ENCODE data around the gene KIF2C.
"Not testable (repeated sequence)": the region's sequence is repeated elsewhere in the genome, so short reads cannot be mapped to it uniquely, and the experiment has no call there.

Gene KIF2C

GRCh38 chr1:44799770-44800584 is 60.3 kb downstream of the KIF2C start, which contains the start of gene PLK3:
TSS of gene PLK3 (plus strand) at chr1:44800377. CDS start at chr1:44800464, 87 bp downstream.
- peak; percentile 98 to 100 for DNase-seq

DNA sequence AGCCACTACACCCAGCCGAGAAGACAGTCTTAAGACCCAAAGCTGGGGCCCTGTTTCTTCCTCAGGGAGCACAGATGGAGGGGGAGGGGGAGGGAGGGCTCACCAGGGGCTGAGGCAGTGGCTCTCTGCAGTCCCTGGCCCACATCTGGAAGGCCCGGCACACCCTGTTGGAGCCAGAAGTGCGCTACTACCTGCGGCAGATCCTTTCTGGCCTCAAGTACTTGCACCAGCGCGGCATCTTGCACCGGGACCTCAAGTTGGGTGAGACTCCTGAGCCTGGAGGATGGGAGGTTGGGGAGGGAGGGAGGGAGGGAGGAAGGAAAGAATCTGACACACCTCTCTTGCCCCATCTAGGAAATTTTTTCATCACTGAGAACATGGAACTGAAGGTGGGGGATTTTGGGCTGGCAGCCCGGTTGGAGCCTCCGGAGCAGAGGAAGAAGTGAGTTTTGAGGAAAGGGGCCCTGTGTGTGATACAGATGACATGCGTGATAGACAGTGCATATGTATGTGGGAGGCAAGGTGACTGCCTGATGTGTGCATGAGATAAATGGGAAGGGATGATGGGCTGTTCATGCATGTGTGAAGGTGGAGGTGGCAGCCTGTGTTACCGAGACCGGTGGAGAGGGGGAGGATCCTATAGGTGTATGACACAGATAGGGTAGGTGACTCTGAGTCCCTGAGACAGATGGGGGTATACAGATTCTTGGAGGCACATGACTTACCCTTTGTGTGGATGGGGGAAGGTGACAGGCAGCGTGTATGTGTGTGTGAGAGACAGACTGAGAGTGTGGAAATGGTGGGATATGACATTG is 62.1 kb downstream of the KIF2C start:
- no peak for DNase-seq

- DNase-seq = no peak
These were observed 62.8 kb downstream of the KIF2C start for GRCh38 chr1:44802306-44803061.

DNA sequence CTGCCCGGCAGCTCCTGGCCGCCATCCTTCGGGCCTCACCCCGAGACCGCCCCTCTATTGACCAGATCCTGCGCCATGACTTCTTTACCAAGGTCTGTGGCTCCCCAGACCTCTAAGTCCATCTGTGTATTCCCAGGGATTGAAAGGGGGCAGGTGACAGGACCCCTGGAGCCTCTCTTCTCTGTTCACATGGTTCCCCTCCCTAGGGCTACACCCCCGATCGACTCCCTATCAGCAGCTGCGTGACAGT is 63.4 kb downstream of the KIF2C start:
- no peak for DNase-seq

GRCh38 chr1:44803312-44804095 is 63.9 kb downstream of the KIF2C start:
- no peak for DNase-seq

DNA sequence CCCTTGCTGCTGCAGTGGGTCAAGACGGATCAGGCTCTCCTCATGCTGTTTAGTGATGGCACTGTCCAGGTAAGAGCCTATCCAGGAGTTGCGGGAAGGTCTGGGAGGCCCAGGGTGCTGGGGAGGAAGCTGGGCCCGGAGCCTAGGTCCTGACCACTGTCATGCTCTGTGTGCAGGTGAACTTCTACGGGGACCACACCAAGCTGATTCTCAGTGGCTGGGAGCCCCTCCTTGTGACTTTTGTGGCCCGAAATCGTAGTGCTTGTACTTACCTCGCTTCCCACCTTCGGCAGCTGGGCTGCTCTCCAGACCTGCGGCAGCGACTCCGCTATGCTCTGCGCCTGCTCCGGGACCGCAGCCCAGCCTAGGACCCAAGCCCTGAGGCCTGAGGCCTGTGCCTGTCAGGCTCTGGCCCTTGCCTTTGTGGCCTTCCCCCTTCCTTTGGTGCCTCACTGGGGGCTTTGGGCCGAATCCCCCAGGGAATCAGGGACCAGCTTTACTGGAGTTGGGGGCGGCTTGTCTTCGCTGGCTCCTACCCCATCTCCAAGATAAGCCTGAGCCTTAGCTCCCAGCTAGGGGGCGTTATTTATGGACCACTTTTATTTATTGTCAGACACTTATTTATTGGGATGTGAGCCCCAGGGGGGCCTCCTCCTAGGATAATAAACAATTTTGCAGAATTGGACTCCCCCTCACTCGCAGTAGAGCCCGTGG is 65.8 kb downstream of the KIF2C start:
- DNase-seq = no peak

DNA sequence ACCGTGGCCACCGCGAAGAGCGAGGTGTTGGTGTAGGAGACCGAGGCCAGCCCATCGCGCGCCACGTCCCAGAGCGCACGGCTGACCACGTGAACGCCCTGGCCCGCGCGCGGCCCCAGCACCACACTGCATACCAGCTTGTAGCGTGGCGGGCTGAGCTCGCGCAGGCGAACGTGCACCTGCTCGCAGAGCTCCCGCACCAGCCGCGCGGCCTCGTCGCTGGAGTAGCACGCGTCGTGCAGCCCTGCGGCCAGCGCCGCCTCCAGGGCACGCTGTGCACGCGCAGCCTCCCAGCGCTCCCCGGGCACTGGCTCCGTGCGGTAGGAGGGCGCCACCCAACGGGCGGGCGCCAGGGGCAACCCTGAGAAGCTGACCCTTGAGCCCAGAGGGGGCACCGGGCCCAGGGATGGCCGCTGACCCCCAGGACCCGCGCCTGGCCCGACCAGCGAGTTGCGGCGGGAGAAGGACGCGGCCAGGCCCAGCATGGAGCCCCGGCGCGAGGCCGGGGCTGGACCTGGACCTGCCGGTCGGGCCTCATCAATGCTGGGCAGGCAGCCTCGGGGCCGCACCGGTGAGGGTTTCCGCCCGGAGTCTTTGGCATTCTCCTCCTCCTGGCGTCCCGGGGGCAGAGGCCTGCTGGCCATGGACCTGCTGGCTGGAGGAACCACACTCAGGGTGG is 66.5 kb downstream of the KIF2C start:
- DNase-seq = no peak

DNA sequence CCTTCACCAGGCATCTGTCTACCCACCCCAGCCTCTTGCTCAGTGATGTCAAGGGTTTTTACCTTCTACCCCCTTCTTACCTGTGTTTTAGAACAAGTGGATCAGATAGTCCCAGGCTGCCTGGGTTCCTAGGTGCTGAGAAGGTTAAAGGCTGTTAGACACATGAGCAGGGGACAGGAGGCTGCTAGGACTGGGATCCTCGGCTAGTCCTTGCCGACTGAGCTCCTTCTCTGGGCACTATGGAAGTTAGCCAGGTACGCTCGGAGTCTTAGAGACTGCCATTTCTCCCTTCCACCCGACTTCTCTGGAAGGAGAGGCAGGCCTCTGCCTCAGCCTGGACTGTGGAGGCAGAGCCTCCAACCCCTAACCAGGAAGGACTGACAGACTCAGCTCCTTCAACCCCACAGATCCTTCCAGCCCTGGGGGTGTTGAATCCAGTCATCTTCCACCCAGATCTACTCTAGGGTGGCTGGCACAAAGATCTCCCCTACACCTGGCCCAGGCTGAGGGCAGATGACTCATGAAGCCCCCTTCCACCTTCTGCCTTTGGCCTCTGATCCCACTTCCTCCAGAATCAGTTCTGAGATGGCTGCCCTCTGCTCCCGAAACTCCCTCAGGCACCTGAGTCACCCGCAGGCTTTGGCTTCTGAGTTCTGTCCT is 67.2 kb downstream of the KIF2C start, which contains the start of gene DYNLT4:
TSS of gene DYNLT4 (minus strand) at position 648 of the 660 bp plus-strand sequence. CDS start 683 bp downstream, outside the sequence.
- DNase-seq = no peak

DNA sequence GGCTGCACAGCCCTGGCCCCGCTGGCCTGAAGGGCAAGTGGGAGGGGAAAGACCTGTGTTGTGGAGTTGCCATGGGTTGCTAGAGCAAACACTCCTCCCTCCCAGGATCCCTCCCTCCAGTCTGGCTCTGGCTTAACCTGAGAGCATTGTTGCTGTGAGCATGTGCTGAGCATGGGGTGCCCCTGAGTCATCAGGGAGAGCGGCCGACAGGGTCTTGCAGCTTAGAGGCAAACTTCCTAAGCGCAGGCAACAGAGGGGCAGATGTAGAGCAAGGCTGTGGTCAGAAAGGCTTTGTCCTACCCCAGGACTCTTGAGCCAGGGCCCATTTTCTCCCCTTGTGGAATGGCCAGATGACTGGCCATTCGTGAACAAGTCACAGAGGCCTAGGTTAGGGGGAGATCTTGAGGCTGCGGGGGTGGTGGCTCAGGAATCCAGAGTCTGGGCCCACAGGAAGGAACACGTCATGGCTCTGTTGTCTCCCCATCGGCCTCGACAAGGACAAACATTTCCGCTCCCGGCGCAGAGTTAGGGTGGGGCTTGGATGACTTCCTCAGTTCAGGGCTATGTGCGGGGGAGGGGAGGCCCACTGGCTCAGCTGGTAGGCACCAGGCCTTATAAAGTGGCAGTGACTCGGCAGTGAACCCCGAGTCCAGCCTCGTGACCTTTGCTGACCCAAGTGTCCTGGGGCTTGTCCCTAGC is 67.9 kb downstream of the KIF2C start:
- DNase-seq = no peak

GRCh38 chr1:44808063-44808937 is 68.7 kb downstream of the KIF2C start, which contains the start of gene BTBD19:
TSS of gene BTBD19 (plus strand) at chr1:44808523. CDS start at chr1:44808821, 298 bp downstream.
- DNase-seq = no peak

DNA sequence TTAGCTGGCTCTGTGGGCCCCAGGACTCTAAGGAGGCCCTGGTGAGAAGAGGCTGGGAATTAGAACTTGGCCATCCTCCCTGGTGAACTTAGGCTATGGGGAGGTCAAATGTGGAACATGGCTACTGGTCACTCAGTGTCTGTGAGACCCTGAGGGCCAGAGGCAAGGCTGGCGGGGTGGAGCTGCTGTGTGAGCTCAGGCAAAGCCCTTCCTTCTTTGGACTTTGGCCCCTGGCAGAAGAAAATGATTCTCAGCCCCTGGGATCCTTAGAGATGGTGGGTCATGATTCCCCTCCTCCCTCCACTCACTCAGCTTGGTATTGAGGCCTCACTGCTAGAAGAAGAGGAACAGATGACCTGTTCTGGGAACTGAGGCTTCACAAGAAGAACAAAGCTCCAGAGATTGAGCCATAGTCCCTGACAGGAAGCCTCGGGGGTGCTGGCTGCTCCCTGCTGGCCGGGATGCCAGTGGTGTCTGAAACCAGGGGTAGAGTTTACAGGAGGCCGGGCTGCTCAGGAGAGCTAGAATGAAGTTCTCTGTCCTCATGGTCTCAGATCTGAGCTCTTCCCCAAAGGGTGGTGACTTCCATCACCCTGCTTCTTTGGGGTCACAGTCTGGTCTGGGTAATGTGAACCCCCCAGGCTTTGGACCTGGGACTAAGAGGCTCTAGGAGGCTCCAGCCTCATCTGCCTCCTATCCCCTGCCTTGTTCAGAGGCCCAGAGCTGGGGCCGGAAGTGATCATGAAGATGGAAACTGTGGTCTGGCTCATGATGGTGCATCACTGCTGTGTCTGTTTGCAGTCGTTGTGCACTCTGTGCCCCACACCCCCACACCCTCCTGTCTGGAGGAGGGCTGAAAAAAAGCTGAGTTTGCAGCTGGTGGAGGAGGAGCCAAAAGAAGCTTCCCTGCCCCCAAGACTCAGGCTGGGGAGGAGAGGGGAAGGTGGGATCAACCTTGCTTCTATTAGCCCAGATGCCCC is 69.6 kb downstream of the KIF2C start:
- no peak for DNase-seq

GRCh38 chr1:44810101-44810761 is 70.6 kb downstream of the KIF2C start:
- DNase-seq = peak; percentile 53 to 75

GRCh38 chr1:44810762-44811105 is 71.1 kb downstream of the KIF2C start:
- not testable (repeated sequence) for DNase-seq

GRCh38 chr1:44811234-44811633 is 71.6 kb downstream of the KIF2C start:
- no peak for DNase-seq

- no peak for DNase-seq
These were observed 73.3 kb downstream of the KIF2C start for GRCh38 chr1:44812822-44813543.

DNA sequence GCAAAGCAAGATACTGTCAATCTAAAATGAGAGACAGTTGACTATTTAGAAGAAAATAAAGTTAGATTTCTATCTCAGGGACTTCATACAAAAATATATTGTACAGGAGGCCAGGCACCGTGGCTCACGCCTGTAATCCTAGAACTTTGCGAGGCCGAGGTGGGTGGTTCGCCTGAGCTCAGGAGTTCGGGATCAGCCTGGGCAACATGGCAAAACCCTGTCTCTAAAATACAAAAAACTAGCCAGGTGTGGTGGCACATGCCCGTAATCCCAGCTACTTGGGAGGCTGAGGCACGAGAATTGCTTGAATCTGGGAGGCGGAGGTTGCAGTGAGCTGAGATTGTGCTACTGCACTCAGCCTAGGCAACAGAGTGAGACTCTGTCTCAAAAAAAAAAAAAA is 76.3 kb downstream of the KIF2C start:
- DNase-seq = not testable (repeated sequence)
